Left lung (tissue), 10 donors: ENCODE measurements around the gene TIAM1. TPM values are rescaled to one million over a fixed set of nuclear protein-coding genes. Genes with fewer than 3 reads are reported as not detected.

Experiments used
- ATAC-seq: fragments of 200-7000 bp; cut with Tn5 transposase; one replicate; pipeline ENCODE4 v1.9.1; 2020; ENCODE audit warnings: moderate library complexity
- DNase-seq, 4 donors: peaks; one replicate each; pipeline ENCODE4 v3.0.0-alpha.2; 2013 to 2020
- H3K27ac ChIP-seq, 2 donors: fragments of 200-600 bp; sonication (generic) in 1 of 2; one replicate each; pipeline versions ENCODE4 v1.5.0 to v1.8.0; 2020 to 2021
- H3K27me3 ChIP-seq, 2 donors: fragments of 200-600 bp; sonication (generic) in 1 of 2; one replicate each; pipeline versions ENCODE4 v1.5.0 to v1.8.0; 2020 to 2021
- H3K36me3 ChIP-seq, 2 donors: fragments of 200-600 bp; sonication (generic) in 1 of 2; one replicate each; pipeline versions ENCODE4 v1.5.0 to v1.8.0; 2020 to 2021
- H3K4me1 ChIP-seq, 2 donors: fragments of 200-600 bp; one replicate each; pipeline ENCODE4 v1.8.0; 2021
- H3K4me3 ChIP-seq, 2 donors: fragments of 200-600 bp; sonication (generic) in 1 of 2; one replicate each; pipeline versions ENCODE4 v1.5.0 to v1.8.0; 2020 to 2021; ENCODE audit warnings: mild to moderate bottlenecking in 1 of 2
- H3K9me3 ChIP-seq, 2 donors: fragments of 200-600 bp; sonication (generic) in 1 of 2; one replicate each; pipeline versions ENCODE4 v1.5.0 to v1.8.0; 2020 to 2021
- CTCF ChIP-seq, 2 donors: fragments of 200-600 bp; sonication (generic) in 1 of 2; IDR thresholded peaks; one replicate each; pipeline versions ENCODE4 v1.5.0 to v1.8.0; 2021; ENCODE audit warnings: antibody characterized with exemption in 2 of 2
- intact Hi-C, 2 donors: fragments of 100-400 bp; cut with DNase I; formaldehyde crosslinking; loops; one replicate each; pipeline versions ENCODE4 v1.11.2 to v1.14.2; 2022
- polyA plus RNA-seq, 6 donors: library from polyadenylated mRNA; unstranded; fragments of 120-200 nt; gene quantifications; one replicate each; pipeline ENCODE4 v1.2.1, GENCODE V29; 2013; ENCODE audit not compliant: insufficient read length in 6 of 6
- total RNA-seq, 2 donors: library from RNA; stranded (reverse); fragmentation: NEBNext Ultra II Directional; extraction: Animal tissue kit (Norgen Biotek cat#: 25700); gene quantifications; one replicate each; pipeline ENCODE4 v1.2.1, GENCODE V29; 2021
- donor health status: DM: no; HTN: yes; CAD: no.
- donor health status: DM: no; HTN: no; CAD: no.

The TIAM1 gene
- total and polyA plus RNA-seq, 8 donors = 9.7 to 65.5 (median 49.5) TPM

GRCh38 chr21:31213787-31214186, 130.3 kb downstream of the TIAM1 start:
- intact Hi-C loops = no loop called here
- no peaks in the 10 kb centered on the region for H3K4me1 ChIP-seq

GRCh38 chr21:31211836-31212235, 132.2 kb downstream of the TIAM1 start:
- DNase-seq = no peak
- no peak for TF ChIP-seq CTCF (IDR thresholded peaks at IDR 0.05)
- intact Hi-C loops = no loop called here
- H3K36me3 ChIP-seq = no peaks in the 10 kb centered on the region
- no peak for ATAC-seq
- H3K27ac ChIP-seq = no peak overlapping the region
- H3K4me1 ChIP-seq = no peaks in the 10 kb centered on the region
- H3K9me3 ChIP-seq = no peaks in the 10 kb centered on the region
- H3K27me3 ChIP-seq = no peaks in the 10 kb centered on the region
- H3K4me3 ChIP-seq = no peak overlapping the region

More at GRCh38 chr21:31213787-31214186, 130.3 kb downstream of the TIAM1 start:
- Histone ChIP-seq H3K9me3 (no peaks in the 10 kb centered on the region), H3K27ac (no peak overlapping the region), H3K4me3 (no peak overlapping the region), H3K36me3 (no peaks in the 10 kb centered on the region), H3K27me3 (no peaks in the 10 kb centered on the region)
- no peak for DNase-seq
- TF ChIP-seq CTCF (IDR thresholded peaks at IDR 0.05) = no peak
- ATAC-seq = no peak

- H3K27ac ChIP-seq = no peak overlapping the region
- no peaks in the 10 kb centered on the region for H3K27me3 ChIP-seq
- H3K9me3 ChIP-seq = no peaks in the 10 kb centered on the region
- intact Hi-C loops = loop anchor here in 1 of 2 donors (10.0 kb wide), 1 partner anchor 379 kb away; no protein-coding TSS in a partner anchor
- no peaks in the 10 kb centered on the region for H3K36me3 ChIP-seq
- DNase-seq = no peak
- no peak overlapping the region for H3K4me3 ChIP-seq
- H3K4me1 ChIP-seq = peaks cover 0 to 9% of the 10 kb centered on the region in 2 donors
- no peak for TF ChIP-seq CTCF (IDR thresholded peaks at IDR 0.05)
- no peak for ATAC-seq
These were observed 138.6 kb downstream of the TIAM1 start for GRCh38 chr21:31205412-31205811.

GRCh38 chr21:31204801-31205200, 139.3 kb downstream of the TIAM1 start:
- intact Hi-C loops = loop anchor here in 1 of 2 donors (10.0 kb wide), 1 partner anchor 380 kb away; no protein-coding TSS in a partner anchor
- H3K27ac ChIP-seq = no peak overlapping the region
- no peak for TF ChIP-seq CTCF (IDR thresholded peaks at IDR 0.05)

GRCh38 chr21:31203431-31204054, 140.5 kb downstream of the TIAM1 start:
- ATAC-seq (no peak), DNase-seq (no peak)
- peaks cover 0 to 15% of the 10 kb centered on the region in 2 donors for H3K4me1 ChIP-seq
- no peak overlapping the region for H3K27ac ChIP-seq
- no peaks in the 10 kb centered on the region for H3K36me3 ChIP-seq
- no peak for TF ChIP-seq CTCF (IDR thresholded peaks at IDR 0.05)
- H3K27me3 ChIP-seq = no peaks in the 10 kb centered on the region
- H3K9me3 ChIP-seq = no peaks in the 10 kb centered on the region
- H3K4me3 ChIP-seq = no peak overlapping the region
- intact Hi-C loops = loop anchor here in 1 of 2 donors (10.0 kb wide), 1 partner anchor 381 kb away; no protein-coding TSS in a partner anchor

More at GRCh38 chr21:31204801-31205200, 139.3 kb downstream of the TIAM1 start:
- DNase-seq = no peak
- Histone ChIP-seq H3K4me1 (peaks cover 0 to 11% of the 10 kb centered on the region in 2 donors), H3K9me3 (no peaks in the 10 kb centered on the region), H3K27me3 (no peaks in the 10 kb centered on the region), H3K36me3 (no peaks in the 10 kb centered on the region), H3K4me3 (no peak overlapping the region)
- no peak for ATAC-seq
